ENCODE results near the gene AOPEP.

GRCh38 chr9:94853887-94854286 is 127.4 kb downstream of the AOPEP start:
- TF ChIP-seq CTCF (IDR thresholded peaks at IDR 0.05) (no peak), POLR2A (IDR thresholded peaks at IDR 0.05) (peak; percentile 37)
